KOPT-K1 (cell line): ENCODE results near the gene PRIMA1.
"Not testable (repeated sequence)": the region's sequence is repeated elsewhere in the genome, so short reads cannot be mapped to it uniquely, and the experiment has no call there.

ENCODE experiments used
- H3K27ac ChIP-seq: fragments of 200-600 bp; sonication (generic); 2 replicates; pipeline ENCODE4 v1.5.1; 2016; ENCODE audit warnings: antibody characterized with exemption, mild to moderate bottlenecking, low read depth, low read length; ENCODE audit not compliant: poor library complexity, severe bottlenecking
- H3K36me3 ChIP-seq: fragments of 200-600 bp; sonication (generic); 2 replicates; pipeline ENCODE4 v1.5.1; 2017; ENCODE audit warnings: antibody characterized with exemption, mild to moderate bottlenecking, low read length, moderate library complexity; ENCODE audit not compliant: insufficient read depth
- H3K9me3 ChIP-seq: fragments of 200-600 bp; sonication (generic); 2 replicates; pipeline ENCODE4 v1.5.1; 2017; ENCODE audit warnings: antibody characterized with exemption, low read length, mild to moderate bottlenecking; ENCODE audit not compliant: insufficient read depth, poor library complexity, severe bottlenecking

Gene PRIMA1

GRCh38 chr14:93788293-93788542, at the start of gene PRIMA1:
Gene PRIMA1, minus strand, starts transcription at chr14:93788485. Its CDS starts 767 bp downstream, at chr14:93787718.
- no peaks in the 10 kb centered on the region for H3K36me3 ChIP-seq
- H3K27ac ChIP-seq = no peak within 1 kb of the TSS
- no peaks in the 10 kb centered on the region for H3K9me3 ChIP-seq

- no peak overlapping the region for H3K27ac ChIP-seq
- peaks cover 6% of the 10 kb centered on the region for H3K9me3 ChIP-seq
- no peaks in the 10 kb centered on the region for H3K36me3 ChIP-seq
Observed at GRCh38 chr14:93834699-93835371, 46.5 kb upstream of the PRIMA1 start.

- H3K9me3 ChIP-seq = peaks cover 6% of the 10 kb centered on the region
- no peak overlapping the region for H3K27ac ChIP-seq
- H3K36me3 ChIP-seq = no peaks in the 10 kb centered on the region
Observed at GRCh38 chr14:93832665-93833064, 44.4 kb upstream of the PRIMA1 start.

- Histone ChIP-seq H3K36me3 (no peaks in the 10 kb centered on the region), H3K9me3 (peaks cover 6% of the 10 kb centered on the region), H3K27ac (no peak overlapping the region)
Observed at GRCh38 chr14:93832081-93832480, 43.8 kb upstream of the PRIMA1 start.

GRCh38 chr14:93830753-93831461, 42.6 kb upstream of the PRIMA1 start:
- Histone ChIP-seq H3K27ac (no peak overlapping the region), H3K9me3 (peaks cover 3% of the 10 kb centered on the region)

GRCh38 chr14:93829839-93830481, 41.7 kb upstream of the PRIMA1 start:
- H3K27ac ChIP-seq = no peak overlapping the region
- H3K36me3 ChIP-seq = no peaks in the 10 kb centered on the region
- H3K9me3 ChIP-seq = no peaks in the 10 kb centered on the region

More at GRCh38 chr14:93830753-93831461, 42.6 kb upstream of the PRIMA1 start:
- no peaks in the 10 kb centered on the region for H3K36me3 ChIP-seq

- Histone ChIP-seq H3K27ac (no peak overlapping the region), H3K9me3 (no peaks in the 10 kb centered on the region), H3K36me3 (no peaks in the 10 kb centered on the region)
Observed at GRCh38 chr14:93825235-93825553, 36.9 kb upstream of the PRIMA1 start.

GRCh38 chr14:93824518-93825234, 36.4 kb upstream of the PRIMA1 start:
- H3K36me3 ChIP-seq = no peaks in the 10 kb centered on the region
- H3K27ac ChIP-seq = no peak overlapping the region
- no peaks in the 10 kb centered on the region for H3K9me3 ChIP-seq

GRCh38 chr14:93824076-93824475, 35.8 kb upstream of the PRIMA1 start:
- H3K9me3 ChIP-seq = no peaks in the 10 kb centered on the region
- H3K36me3 ChIP-seq = no peaks in the 10 kb centered on the region
- no peak overlapping the region for H3K27ac ChIP-seq

GRCh38 chr14:93821051-93821450, 32.8 kb upstream of the PRIMA1 start:
- Histone ChIP-seq H3K9me3 (no peaks in the 10 kb centered on the region), H3K27ac (no peak overlapping the region), H3K36me3 (no peaks in the 10 kb centered on the region)

- H3K9me3 ChIP-seq = peaks cover 13% of the 10 kb centered on the region
Observed at GRCh38 chr14:93818857-93819256, 30.6 kb upstream of the PRIMA1 start.

GRCh38 chr14:93811676-93812075, 23.4 kb upstream of the PRIMA1 start:
- Histone ChIP-seq H3K9me3 (peaks cover 16% of the 10 kb centered on the region), H3K27ac (no peak overlapping the region), H3K36me3 (no peaks in the 10 kb centered on the region)

More at GRCh38 chr14:93818857-93819256, 30.6 kb upstream of the PRIMA1 start:
- H3K36me3 ChIP-seq = no peaks in the 10 kb centered on the region
- H3K27ac ChIP-seq = no peak overlapping the region

- Histone ChIP-seq H3K36me3 (no peaks in the 10 kb centered on the region), H3K9me3 (peaks cover 16% of the 10 kb centered on the region), H3K27ac (no peak overlapping the region)
Observed at GRCh38 chr14:93811020-93811419, 22.7 kb upstream of the PRIMA1 start.

GRCh38 chr14:93809491-93810420, 21.5 kb upstream of the PRIMA1 start:
- H3K9me3 ChIP-seq, H3K27ac ChIP-seq, H3K36me3 ChIP-seq: not testable (repeated sequence)
